CD4-positive, alpha-beta T cell treated with Interleukin-2 at 100 ng/mL for 4 hours (primary cell): ENCODE data around the gene LGR6.
"Not testable (repeated sequence)": the region's sequence is repeated elsewhere in the genome, so short reads cannot be mapped to it uniquely, and the experiment has no call there.

Source experiments
- DNase-seq: peaks from one replicate; pipeline ENCODE4 v3.0.0-alpha.2; 2020; ENCODE audit warnings: low spot score

The LGR6 gene

GRCh38 chr1:202179828-202180750, 13.5 kb upstream of the LGR6 start:
- no peak for DNase-seq

GRCh38 chr1:202180751-202181139, 12.9 kb upstream of the LGR6 start:
- DNase-seq = not testable (repeated sequence)

GRCh38 chr1:202181586-202181985, 12.0 kb upstream of the LGR6 start:
- DNase-seq = no peak

- no peak for DNase-seq
These were observed 11.3 kb upstream of the LGR6 start for GRCh38 chr1:202182040-202182877.

GRCh38 chr1:202184750-202185460, 8.7 kb upstream of the LGR6 start:
- DNase-seq = peak; percentile 68

- no peak for DNase-seq
These were observed 7.3 kb upstream of the LGR6 start for GRCh38 chr1:202186327-202186726.

- no peak for DNase-seq
These were observed 6.4 kb upstream of the LGR6 start for GRCh38 chr1:202187041-202187671.

GRCh38 chr1:202187697-202188407, 5.7 kb upstream of the LGR6 start:
- no peak for DNase-seq

- peak; percentile 74 for DNase-seq
These were observed 4.4 kb upstream of the LGR6 start for GRCh38 chr1:202189001-202189790.

- no peak for DNase-seq
These were observed 3.5 kb upstream of the LGR6 start for GRCh38 chr1:202189918-202190715.

- not testable (repeated sequence) for DNase-seq
These were observed 2.2 kb upstream of the LGR6 start for GRCh38 chr1:202191391-202191790.

- peak; percentile 58 for DNase-seq
These were observed 607 bp upstream of the LGR6 start for GRCh38 chr1:202192770-202193613.

- no peak for DNase-seq
These were observed 689 bp downstream of the LGR6 start for GRCh38 chr1:202194328-202194648.

- peak; percentile 47 for DNase-seq
These were observed 4.2 kb downstream of the LGR6 start for GRCh38 chr1:202197653-202198365.

GRCh38 chr1:202198366-202198724, 4.7 kb downstream of the LGR6 start:
- DNase-seq = no peak

GRCh38 chr1:202199040-202199889, 5.7 kb downstream of the LGR6 start:
- DNase-seq = no peak

GRCh38 chr1:202200112-202200548, 6.5 kb downstream of the LGR6 start:
- DNase-seq = no peak
